ENCODE measurements around the gene LTBP1. TPM values are rescaled to one million over a fixed set of nuclear protein-coding genes. Genes with fewer than 3 reads are reported as not detected.

The LTBP1 gene
- total RNA-seq, 2 donors from 2014 or later = 25.9 to 99.8 TPM

GRCh38 chr2:33090553-33091134 is 143.9 kb downstream of the LTBP1 start:
- no peak for TF ChIP-seq CTCF (IDR thresholded peaks at IDR 0.05)
- no peak for TF ChIP-seq POLR2AphosphoS5 (IDR thresholded peaks at IDR 0.05)
- no peak for TF ChIP-seq POLR2A (IDR thresholded peaks at IDR 0.05)
- Histone ChIP-seq H3K27me3 (replicated peaks; ENCODE audit: insufficient read depth) (no peaks in the 10 kb centered on the region), H3K27ac (no peak overlapping the region), H3K9me3 (no peaks in the 10 kb centered on the region), H3K4me1 (replicated peaks) (no peaks in the 10 kb centered on the region), H3K36me3 (no peaks in the 10 kb centered on the region), H3K4me3 (no peak overlapping the region)
- WGBS = 94% methylated on average over 4 of the region's 4 CpGs
- intact Hi-C loops (cut with DNase I) = no loop called here
- no peak for DNase-seq (ENCODE audit: low spot score)

- TF ChIP-seq CTCF (IDR thresholded peaks at IDR 0.05) = no peak
- no peak for TF ChIP-seq POLR2A (IDR thresholded peaks at IDR 0.05)
- TF ChIP-seq POLR2AphosphoS5 (IDR thresholded peaks at IDR 0.05) = no peak
- H3K4me3 ChIP-seq = no peak overlapping the region
- H3K9me3 ChIP-seq = no peaks in the 10 kb centered on the region
- 68% methylated on average over 5 of the region's 5 CpGs for WGBS
- H3K27me3 ChIP-seq (replicated peaks; ENCODE audit: insufficient read depth) = no peaks in the 10 kb centered on the region
- H3K36me3 ChIP-seq = no peaks in the 10 kb centered on the region
- no peak for DNase-seq (ENCODE audit: low spot score)
- no peak overlapping the region for H3K27ac ChIP-seq
- no peaks in the 10 kb centered on the region for H3K4me1 ChIP-seq (replicated peaks)
- intact Hi-C loops (cut with DNase I) = no loop called here
These were observed 144.9 kb downstream of the LTBP1 start for GRCh38 chr2:33091541-33092123.

GRCh38 chr2:33093283-33093993 is 146.7 kb downstream of the LTBP1 start:
- 82% methylated on average over 6 of the region's 6 CpGs for WGBS
- TF ChIP-seq POLR2A (IDR thresholded peaks at IDR 0.05) = no peak
- no peaks in the 10 kb centered on the region for H3K9me3 ChIP-seq

GRCh38 chr2:33094303-33094702 is 147.6 kb downstream of the LTBP1 start:
- intact Hi-C loops (cut with DNase I) = no loop called here
- H3K4me3 ChIP-seq = no peak overlapping the region
- H3K36me3 ChIP-seq = no peaks in the 10 kb centered on the region
- WGBS = 91% methylated on average over 1 of the region's 1 CpG
- TF ChIP-seq POLR2AphosphoS5 (IDR thresholded peaks at IDR 0.05) (no peak), CTCF (IDR thresholded peaks at IDR 0.05) (no peak), POLR2A (IDR thresholded peaks at IDR 0.05) (no peak)
- H3K27me3 ChIP-seq (replicated peaks; ENCODE audit: insufficient read depth) = no peaks in the 10 kb centered on the region
- no peak overlapping the region for H3K27ac ChIP-seq
- H3K9me3 ChIP-seq = no peaks in the 10 kb centered on the region
- DNase-seq (ENCODE audit: low spot score) = no peak
- H3K4me1 ChIP-seq (replicated peaks) = no peaks in the 10 kb centered on the region

More at GRCh38 chr2:33093283-33093993, 146.7 kb downstream of the LTBP1 start:
- Histone ChIP-seq H3K27me3 (replicated peaks; ENCODE audit: insufficient read depth) (no peaks in the 10 kb centered on the region), H3K36me3 (no peaks in the 10 kb centered on the region), H3K4me3 (no peak overlapping the region), H3K27ac (no peak overlapping the region), H3K4me1 (replicated peaks) (no peaks in the 10 kb centered on the region)
- intact Hi-C loops (cut with DNase I) = no loop called here
- no peak for DNase-seq (ENCODE audit: low spot score)

GRCh38 chr2:33099989-33100388 is 153.2 kb downstream of the LTBP1 start:
- Histone ChIP-seq H3K27ac (no peak overlapping the region), H3K4me1 (replicated peaks) (no peaks in the 10 kb centered on the region), H3K9me3 (no peaks in the 10 kb centered on the region), H3K27me3 (replicated peaks; ENCODE audit: insufficient read depth) (no peaks in the 10 kb centered on the region), H3K4me3 (no peak overlapping the region), H3K36me3 (no peaks in the 10 kb centered on the region)
- DNase-seq (ENCODE audit: low spot score) = no peak
- intact Hi-C loops (cut with DNase I) = no loop called here
- 90% methylated on average over 4 of the region's 4 CpGs for WGBS
- TF ChIP-seq POLR2AphosphoS5 (IDR thresholded peaks at IDR 0.05) (no peak), POLR2A (IDR thresholded peaks at IDR 0.05) (no peak), CTCF (IDR thresholded peaks at IDR 0.05) (no peak)
